Ovary (tissue), 9 donors: ENCODE data around the gene CISD3. TPM values are rescaled to one million over a fixed set of nuclear protein-coding genes. Genes with fewer than 3 reads are reported as not detected.
A peak's percentile ranks its signal among the peaks of the same experiment; 100 is the strongest.

Experiments used
- DNase-seq, 5 donors: peaks; one replicate each; pipeline ENCODE4 v3.0.0-alpha.2; 2019 to 2020
- H3K27ac ChIP-seq, 2 donors: fragments of 200-600 bp; one replicate each; pipeline versions ENCODE4 v1.5.1 to v1.8.0; 2019 to 2022
- H3K27me3 ChIP-seq: fragments of 200-600 bp; one replicate; pipeline ENCODE4 v1.8.0; 2022
- H3K36me3 ChIP-seq: fragments of 200-600 bp; sonication (generic); one replicate; pipeline ENCODE4 v1.5.1; 2019
- H3K4me1 ChIP-seq: one replicate; pipeline ENCODE4 v1.8.1; 2013; ENCODE audit warnings: mild to moderate bottlenecking, moderate library complexity; ENCODE audit not compliant: insufficient read depth
- H3K4me3 ChIP-seq: fragments of 200-600 bp; sonication (generic); one replicate; pipeline ENCODE4 v1.5.1; 2017
- H3K9me3 ChIP-seq, 2 donors: fragments of 200-600 bp in 1 of 2; sonication (generic) in 1 of 2; one replicate each; pipeline versions ENCODE4 v1.5.1 to v1.8.1; 2013 to 2019; ENCODE audit warnings: mild to moderate bottlenecking in 1 of 2, moderate library complexity in 1 of 2
- EP300 ChIP-seq: sonication (generic); formaldehyde crosslinking; IDR thresholded peaks from one replicate; pipeline ENCODE4 v1.6.1; 2017; ENCODE audit warnings: antibody characterized with exemption
- POLR2A ChIP-seq: fragments of 450-650 bp; IDR thresholded peaks from one replicate; pipeline ENCODE4 v1.6.1; 2017; ENCODE audit warnings: antibody characterized with exemption, mild to moderate bottlenecking, moderate library complexity
- WGBS, 3 donors: extraction: QIAGEN DNeasy Blood & Tissue Kit in 1 of 3; methylation state at CpG; one replicate each; pipeline versions ENCODE4 v1.1.5 to v1.1.7; 2013 to 2017; 5-methylcytosine and 5-hydroxymethylcytosine counted together
- intact Hi-C, 4 donors: fragments of 100-400 bp; cut with DNase I; formaldehyde crosslinking; loops; one replicate each; pipeline versions ENCODE4 v1.11.0 to v1.15.1; 2022 to 2023
- polyA plus RNA-seq, 2 donors: library from polyadenylated mRNA; stranded (reverse); fragments of 200-250 nt in 1 of 2; fragments of 350-450 nt in 1 of 2; fragmentation: Illumina TruSeq in 1 of 2; extraction: RNeasy Lipid Tissue Mini Kit (QIAGEN cat#74804) in 1 of 2; gene quantifications; one replicate each; pipeline ENCODE4 v1.2.3, GENCODE V29; 2013 to 2014
- total RNA-seq, 7 donors: library from RNA; depleted of rRNA in 2 of 7; stranded (reverse); fragments of >200 nt in 2 of 7; fragmentation: NEBNext Ultra II Directional in 3 of 7; extraction: Animal tissue kit (Norgen Biotek cat#: 25700) in 3 of 7; gene quantifications; one replicate each; pipeline versions ENCODE4 v1.1.0 to v1.2.4, GENCODE V29; 2016 to 2023
- TF ChIP-seq, protein P1 (sequence below), 3 donors: fragments of 450-650 bp in 2 of 3; fragments of 200-600 bp in 1 of 3; IDR thresholded peaks; one replicate each; pipeline versions ENCODE4 v1.5.1 to v1.8.0; 2016 to 2022; ENCODE audit warnings: antibody characterized with exemption in 3 of 3, mild to moderate bottlenecking in 1 of 3
- donor health status: DM: no; HTN: no; CAD: no; lungs with moderate emphysema.
- donor health status: DM: no; HTN: no; CAD: no.
- donor health status: Bipolar disorder and iron deficiency.
- donor health status: DM: yes; HTN: yes; CAD: no.
- donor health status: DM: no; HTN: no; CAD: no.
- donor health status: DM: yes; HTN: yes; CAD: no.

CISD3 gene
- total and polyA plus RNA-seq, 9 donors: 6.2 to 31.1 (median 19.7) TPM

DNA sequence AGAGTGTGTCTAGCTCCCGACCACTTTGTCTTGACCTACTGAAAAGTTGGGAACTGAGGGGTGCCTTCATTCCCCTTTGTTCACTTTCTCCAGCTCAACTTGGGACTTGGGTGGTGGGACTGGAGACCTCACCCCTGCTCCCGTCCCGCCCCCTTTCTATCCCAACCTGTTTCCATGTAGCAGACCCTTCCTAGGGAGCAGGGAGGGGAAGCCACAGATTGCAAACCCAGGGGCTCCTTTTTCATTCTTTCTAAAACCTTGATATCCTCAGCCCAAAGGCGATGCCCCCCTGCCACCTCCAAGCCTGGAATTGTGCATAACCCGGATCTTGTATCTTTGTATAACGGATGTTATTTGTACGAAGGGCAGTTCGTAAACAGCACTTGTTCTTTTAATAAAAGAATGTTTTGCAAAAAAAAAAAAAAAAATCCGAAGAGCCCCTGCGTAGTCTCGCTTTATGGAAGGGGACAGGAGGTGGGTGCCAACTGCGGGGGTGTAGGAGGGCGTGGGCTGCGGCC is 714 bp upstream of the CISD3 start:
- WGBS, 3 donors: 16 to 20% (median 19%) methylated on average over 14 of the region's 14 CpGs
- TF ChIP-seq, protein P1, sequence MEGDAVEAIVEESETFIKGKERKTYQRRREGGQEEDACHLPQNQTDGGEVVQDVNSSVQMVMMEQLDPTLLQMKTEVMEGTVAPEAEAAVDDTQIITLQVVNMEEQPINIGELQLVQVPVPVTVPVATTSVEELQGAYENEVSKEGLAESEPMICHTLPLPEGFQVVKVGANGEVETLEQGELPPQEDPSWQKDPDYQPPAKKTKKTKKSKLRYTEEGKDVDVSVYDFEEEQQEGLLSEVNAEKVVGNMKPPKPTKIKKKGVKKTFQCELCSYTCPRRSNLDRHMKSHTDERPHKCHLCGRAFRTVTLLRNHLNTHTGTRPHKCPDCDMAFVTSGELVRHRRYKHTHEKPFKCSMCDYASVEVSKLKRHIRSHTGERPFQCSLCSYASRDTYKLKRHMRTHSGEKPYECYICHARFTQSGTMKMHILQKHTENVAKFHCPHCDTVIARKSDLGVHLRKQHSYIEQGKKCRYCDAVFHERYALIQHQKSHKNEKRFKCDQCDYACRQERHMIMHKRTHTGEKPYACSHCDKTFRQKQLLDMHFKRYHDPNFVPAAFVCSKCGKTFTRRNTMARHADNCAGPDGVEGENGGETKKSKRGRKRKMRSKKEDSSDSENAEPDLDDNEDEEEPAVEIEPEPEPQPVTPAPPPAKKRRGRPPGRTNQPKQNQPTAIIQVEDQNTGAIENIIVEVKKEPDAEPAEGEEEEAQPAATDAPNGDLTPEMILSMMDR (IDR thresholded peaks at IDR 0.05): no peak
- TF ChIP-seq POLR2A: no peak
- no peak for TF ChIP-seq EP300
- intact Hi-C loops: no loop called here
- peaks cover 5% of the 10 kb centered on the region for H3K4me1 ChIP-seq
- H3K36me3 ChIP-seq: no peaks in the 10 kb centered on the region
- DNase-seq: no peak
- H3K27ac ChIP-seq: peak overlapping the region; percentile 70 to 74
- no peaks in the 10 kb centered on the region for H3K27me3 ChIP-seq
- peak overlapping the region; percentile 42 for H3K4me3 ChIP-seq
- no peaks in the 10 kb centered on the region for H3K9me3 ChIP-seq

DNA sequence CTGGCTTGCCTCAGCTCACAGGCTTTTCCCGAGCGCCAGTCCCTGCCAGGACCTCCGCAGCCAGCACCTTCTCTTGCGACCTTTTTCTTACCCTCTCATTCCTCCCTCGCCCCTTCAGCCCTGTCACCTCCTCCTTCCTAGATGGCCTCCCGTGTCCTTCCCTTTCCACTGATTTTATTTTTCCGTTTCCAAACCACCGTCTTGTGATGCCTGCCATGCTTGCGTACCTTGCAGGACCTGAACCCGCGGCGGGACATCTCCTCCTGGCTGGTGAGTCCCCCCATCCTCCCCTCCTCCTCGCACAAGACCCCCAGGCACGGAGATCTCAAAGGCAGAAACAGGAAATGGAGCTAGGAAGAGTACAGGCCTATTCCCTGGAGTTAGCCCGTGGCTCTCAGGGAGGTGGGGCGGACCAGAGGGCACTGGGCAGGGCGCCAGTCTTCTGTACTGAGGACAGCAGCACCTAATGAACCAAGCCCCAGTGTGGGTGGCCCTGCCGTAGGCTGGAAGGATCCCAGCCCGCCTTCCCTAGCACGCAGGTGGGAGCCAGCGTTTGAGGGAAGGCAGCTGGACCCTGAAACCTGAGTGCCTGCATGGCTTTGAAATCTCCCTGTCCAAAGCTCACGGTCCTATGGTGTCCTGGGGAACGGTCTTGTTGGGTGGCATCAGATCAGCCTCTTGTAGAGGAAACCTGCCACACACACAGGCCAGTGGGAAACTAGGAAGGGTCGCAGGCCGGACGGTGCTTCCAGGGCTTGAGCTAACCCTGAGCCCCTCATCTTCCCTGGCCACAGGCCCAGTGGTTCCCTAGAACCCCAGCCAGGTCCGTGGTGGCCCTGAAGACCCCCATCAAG is 612 bp downstream of the CISD3 start:
- intact Hi-C loops: loop anchor here in 1 of 4 donors (5.0 kb wide), 1 partner anchor 38 kb away; no protein-coding TSS in a partner anchor
- peak; percentile 77 to 88 (median 80) for DNase-seq
- peaks cover 8% of the 10 kb centered on the region for H3K4me1 ChIP-seq
- WGBS, 3 donors: 13 to 15% (median 15%) methylated on average over 27 of the region's 27 CpGs
- peak overlapping the region; percentile 42 for H3K4me3 ChIP-seq
- H3K36me3 ChIP-seq: no peaks in the 10 kb centered on the region
- no peaks in the 10 kb centered on the region for H3K27me3 ChIP-seq
- H3K27ac ChIP-seq: peak overlapping the region; percentile 70 to 74
- H3K9me3 ChIP-seq: no peaks in the 10 kb centered on the region
- TF ChIP-seq, protein P1 (IDR thresholded peaks at IDR 0.05): no peak
- TF ChIP-seq EP300 (no peak), POLR2A (no peak)

GRCh38 chr17:38731526-38732294 is 1.6 kb downstream of the CISD3 start:
- intact Hi-C loops: loop anchor here in 1 of 4 donors (5.0 kb wide), 1 partner anchor 39 kb away; no protein-coding TSS in a partner anchor
- Histone ChIP-seq H3K9me3 (no peaks in the 10 kb centered on the region), H3K27ac (peak overlapping the region in 1 of 2 donors; percentile 70), H3K27me3 (no peaks in the 10 kb centered on the region), H3K36me3 (no peaks in the 10 kb centered on the region), H3K4me3 (no peak overlapping the region), H3K4me1 (peaks cover 8% of the 10 kb centered on the region)
- DNase-seq: peak in 1 of 5 donors; percentile 55
- 80 to 84% (median 83%) methylated on average over 8 of the region's 8 CpGs for WGBS, 3 donors
- no peak for TF ChIP-seq EP300
- TF ChIP-seq, protein P1 (IDR thresholded peaks at IDR 0.05): no peak
- TF ChIP-seq POLR2A: no peak
